IMR-90 (cell line): ENCODE measurements around the gene PAX9. TPM values are rescaled to one million over a fixed set of nuclear protein-coding genes. Genes with fewer than 3 reads are reported as not detected.
A peak's percentile ranks its signal among the peaks of the same experiment; 100 is the strongest.

ENCODE experiments used
- ATAC-seq: fragments of 200-7000 bp; cut with Tn5 transposase; 2 replicates; pipeline ENCODE4 v1.9.1; 2020; ENCODE audit warnings: low read depth, mild to moderate bottlenecking, moderate library complexity
- BruUV-seq: library from RNA; stranded (reverse); fragments of 400-500 nt; replicated peaks from 2 replicates; lab custom pipeline; 2021; lab: Mats Ljungman, UMichigan
- CTCF ChIA-PET: fragments of 300-600 bp; formaldehyde crosslinking; extraction: SDS; loops from one replicate; lab custom pipeline; 2021; ENCODE audit warnings: antibody characterized with exemption; lab: Yijun Ruan, JAX
- POLR2A ChIA-PET: fragments of 300-600 bp; sonication (Branson Sonifier 250); formaldehyde crosslinking; loops from one replicate; lab custom pipeline; 2022; ENCODE audit warnings: antibody characterized with exemption; ENCODE audit not compliant: unreplicated experiment; lab: Charles Lee
- DNase-seq: peaks from one replicate; pipeline ENCODE4 v3.0.0; 2013
- H2AFZ ChIP-seq: replicated peaks from 2 replicates; pipeline ENCODE3; 2013; ENCODE audit warnings: low read length, mild to moderate bottlenecking; ENCODE audit not compliant: poor library complexity
- H2AK5ac ChIP-seq: 2 replicates; pipeline ENCODE4 v1.6.1; 2013; ENCODE audit warnings: low read depth, low read length, inconsistent platforms
- H2AK9ac ChIP-seq: replicated peaks from 2 replicates; pipeline ENCODE3; 2013; ENCODE audit warnings: mild to moderate bottlenecking, low read depth, low read length, moderate library complexity; ENCODE audit not compliant: poor library complexity
- H2BK120ac ChIP-seq: 2 replicates; pipeline ENCODE4 v1.6.1; 2013; ENCODE audit warnings: low read depth, low read length, inconsistent platforms
- H2BK15ac ChIP-seq: 3 replicates; pipeline ENCODE4 v1.6.1; 2013; ENCODE audit warnings: low read depth, low read length, inconsistent platforms
- H2BK20ac ChIP-seq: 2 replicates; pipeline ENCODE4 v1.6.1; 2013; ENCODE audit warnings: low read depth, mild to moderate bottlenecking, inconsistent platforms, low read length, moderate library complexity
- H2BK5ac ChIP-seq: 2 replicates; pipeline ENCODE4 v1.6.1; 2013; ENCODE audit warnings: mild to moderate bottlenecking, low read depth, low read length, inconsistent platforms; ENCODE audit not compliant: poor library complexity, severe bottlenecking
- H3K14ac ChIP-seq: replicated peaks from 2 replicates; pipeline ENCODE4 v1.6.1; 2013; ENCODE audit warnings: low read depth, low read length, inconsistent platforms
- H3K18ac ChIP-seq: 2 replicates; pipeline ENCODE4 v1.6.1; 2013; ENCODE audit warnings: low read depth, low read length, control low read depth
- H3K23ac ChIP-seq: 2 replicates; pipeline ENCODE4 v1.6.1; 2013; ENCODE audit warnings: low read depth, low read length, inconsistent platforms
- H3K27ac ChIP-seq: 2 replicates; pipeline ENCODE4 v1.5.1; 2013; ENCODE audit warnings: mild to moderate bottlenecking, control low read depth, low read length; ENCODE audit not compliant: insufficient read depth
- H3K27me3 ChIP-seq: 2 replicates; pipeline ENCODE4 v1.6.1; 2013; ENCODE audit warnings: low read length; ENCODE audit not compliant: control insufficient read depth, insufficient read depth
- H3K36me3 ChIP-seq: 2 replicates; pipeline ENCODE4 v1.6.1; 2013; ENCODE audit warnings: low read length, mixed read lengths; ENCODE audit not compliant: control insufficient read depth, insufficient read depth
- H3K4ac ChIP-seq: 2 replicates; pipeline ENCODE4 v1.6.1; 2013; ENCODE audit warnings: low read depth, low read length, inconsistent platforms
- H3K4me1 ChIP-seq: 2 replicates; pipeline ENCODE4 v1.6.1; 2013; ENCODE audit warnings: low read length, mixed read lengths; ENCODE audit not compliant: control insufficient read depth, insufficient read depth
- H3K4me2 ChIP-seq: 2 replicates; pipeline ENCODE4 v1.6.1; 2013; ENCODE audit warnings: low read depth, mild to moderate bottlenecking, control low read depth, low read length, moderate library complexity
- H3K4me3 ChIP-seq: 2 replicates; pipeline ENCODE4 v1.5.1; 2013; ENCODE audit warnings: low read depth, mild to moderate bottlenecking, control low read depth, low read length, moderate library complexity; ENCODE audit not compliant: insufficient read depth
- H3K56ac ChIP-seq: 2 replicates; pipeline ENCODE4 v1.6.1; 2013; ENCODE audit warnings: low read length, inconsistent platforms; ENCODE audit not compliant: insufficient read depth; ENCODE audit errors: extremely low read depth
- H3K79me1 ChIP-seq, 2 experiments: 2 replicates each; pipeline ENCODE4 v1.6.1; 2013; ENCODE audit warnings: low read length in 2 of 2, inconsistent platforms in 1 of 2, low read depth in 1 of 2
- H3K9ac ChIP-seq: 2 replicates; pipeline ENCODE4 v1.6.1; 2013; ENCODE audit warnings: low read depth, low read length, control low read depth
- H3K9me1 ChIP-seq: 2 replicates; pipeline ENCODE4 v1.6.1; 2013; ENCODE audit warnings: low read length, inconsistent platforms; ENCODE audit not compliant: insufficient read depth
- H3K9me3 ChIP-seq: 2 replicates; pipeline ENCODE4 v1.6.1; 2013; ENCODE audit warnings: low read length; ENCODE audit not compliant: control insufficient read depth, insufficient read depth
- H4K20me1 ChIP-seq: 2 replicates; pipeline ENCODE4 v1.6.1; 2013; ENCODE audit warnings: low read length, inconsistent platforms; ENCODE audit not compliant: insufficient read depth
- H4K5ac ChIP-seq: 2 replicates; pipeline ENCODE4 v1.6.1; 2013; ENCODE audit warnings: mild to moderate bottlenecking, low read depth, low read length, control low read depth
- H4K8ac ChIP-seq, 2 experiments: 2 replicates each; pipeline ENCODE4 v1.6.1; 2013; ENCODE audit warnings: low read depth in 2 of 2, low read length in 2 of 2, control low read depth in 1 of 2, inconsistent platforms in 1 of 2
- H4K91ac ChIP-seq: 2 replicates; pipeline ENCODE4 v1.6.1; 2013; ENCODE audit warnings: low read depth, low read length, inconsistent platforms; ENCODE audit not compliant: insufficient read depth
- CEBPB ChIP-seq: IDR thresholded peaks from 2 replicates; pipeline ENCODE4 v1.6.1; 2012; ENCODE audit warnings: low read depth, low read length, improper control_type of control experiment
- MXI1 ChIP-seq: IDR thresholded peaks from 2 replicates; pipeline ENCODE4 v1.6.1; 2012; ENCODE audit warnings: low read depth, mild to moderate bottlenecking, low read length, moderate library complexity, borderline replicate concordance
- WGBS, 2 experiments: methylation state at CpG; one replicate each; pipeline versions ENCODE4 v1.1.5 to v1.1.7; 2013; ENCODE audit warnings: missing lambda C conversion rate in 2 of 2; ENCODE audit not compliant: insufficient read length in 1 of 2; ENCODE audit errors: extremely low coverage in 2 of 2; 5-methylcytosine and 5-hydroxymethylcytosine counted together
- dilution Hi-C: fragments of 300-500 bp; cut with HindIII; formaldehyde crosslinking; loops from one replicate; pipeline ENCODE4 v1.14.3; 2018; ENCODE audit warnings: low sequenced_read_pairs; ENCODE audit not compliant: unreplicated experiment
- in situ Hi-C: fragments of 300-500 bp; cut with MboI; formaldehyde crosslinking; loops from 3 replicates; pipeline ENCODE4 v1.14.3; 2019; ENCODE audit warnings: low sequenced_read_pairs, inconsistent platforms, mixed read lengths
- intact Hi-C: fragments of 100-400 bp; cut with micrococcal nuclease; formaldehyde crosslinking; loops from 2 replicates; pipeline ENCODE4 v1.10.0; 2022
- polyA plus RNA-seq, 3 experiments: library from polyadenylated mRNA; depleted of rRNA; stranded (reverse); fragments of >200 nt; gene quantifications; 2 replicates each; pipeline ENCODE4 v1.2.3, GENCODE V29; 2012; ENCODE audit warnings: low replicate concordance in 1 of 3
- total RNA-seq: library from RNA; depleted of rRNA; stranded (reverse); fragments of >200 nt; gene quantifications from 2 replicates; pipeline ENCODE4 v1.2.3, GENCODE V29; 2012

PAX9 gene
- total and polyA plus RNA-seq, 2 of the 4 experiments (the other 2 are of a cell fraction) = not detected

GRCh38 chr14:36653413-36653812 is 8.2 kb upstream of the PAX9 start:
- dilution Hi-C loops = no loop called here
- Histone ChIP-seq H3K23ac (no peak overlapping the region), H3K36me3 (no peaks in the 10 kb centered on the region), H3K27me3 (peaks cover 78% of the 10 kb centered on the region), H2BK20ac (no peak overlapping the region), H3K4me1 (peaks cover 3% of the 10 kb centered on the region; the same call in 1 of the 2 replicates), H4K8ac (no peak overlapping the region), H4K20me1 (no peaks in the 10 kb centered on the region; the same call in 1 of the 2 replicates), H2BK15ac (no peak overlapping the region), H3K27ac (no peak overlapping the region), H4K5ac (no peak overlapping the region), H2BK5ac (no peak overlapping the region), H3K9me1 (no peaks in the 10 kb centered on the region), H2BK120ac (no peak overlapping the region), H3K4ac (no peak overlapping the region), H3K9ac (no peak overlapping the region), H2AK5ac (no peak overlapping the region), H3K4me2 (no peak overlapping the region), H2AK9ac (no peak overlapping the region), H4K91ac (no peak overlapping the region), H3K18ac (no peak overlapping the region), H3K79me1 (no peaks in the 10 kb centered on the region), H3K4me3 (no peak overlapping the region), H3K56ac (no peak overlapping the region), H3K14ac (no peak overlapping the region), H2AFZ (no peak overlapping the region), H3K9me3 (peaks cover 3% of the 10 kb centered on the region)
- in situ Hi-C loops = loop anchor here (10.0 kb wide), 1 partner anchor 491 kb away; no protein-coding TSS in a partner anchor
- no TSS peak for BruUV-seq
- DNase-seq = no peak
- peak; percentile 85 for TF ChIP-seq CEBPB
- TF ChIP-seq MXI1 = no peak
- no CpG with 5 or more reads among the region's 3 CpGs for WGBS, 2 experiments
- ATAC-seq = no peak
- ChIA-PET POLR2A (no interaction called here), CTCF (interaction anchor here (0.7 kb wide), 1 partner anchor 1025 kb away, joined by 3 read pairs; no protein-coding TSS in a partner anchor)
- intact Hi-C loops = no loop called here
